CD4-positive, CD25-positive, alpha-beta regulatory T cell (primary cell): ENCODE data around the gene IGSF5. TPM values are rescaled to one million over a fixed set of nuclear protein-coding genes. Genes with fewer than 3 reads are reported as not detected.

Experiments used
- ATAC-seq, 2 donors: fragments of 150-1000 bp; cut with Tn5 transposase; one replicate each; pipeline ENCODE4 v1.10.0; 2021; ENCODE audit warnings: low read depth in 2 of 2, moderate number of reproducible peaks in 2 of 2, moderate library complexity in 1 of 2
- DNase-seq, 3 donors: peaks; one replicate each; pipeline versions ENCODE4 v3.0.0 to v3.0.0-alpha.2; 2012 to 2022; ENCODE audit warnings: mixed read lengths in 1 of 3
- H3K27ac ChIP-seq: one replicate; pipeline ENCODE4 v1.7.0; 2013; ENCODE audit warnings: mild to moderate bottlenecking, low read length; ENCODE audit not compliant: insufficient read depth, poor library complexity, severe bottlenecking
- H3K27me3 ChIP-seq: one replicate; pipeline ENCODE4 v1.7.0; 2013; ENCODE audit warnings: low read length; ENCODE audit not compliant: control insufficient read depth, insufficient read depth
- H3K36me3 ChIP-seq: one replicate; pipeline ENCODE4 v1.7.0; 2013; ENCODE audit warnings: mild to moderate bottlenecking, low read length, moderate library complexity; ENCODE audit not compliant: control insufficient read depth, insufficient read depth
- H3K4me1 ChIP-seq: 2 replicates; pipeline ENCODE4 v1.7.0; 2013; ENCODE audit warnings: mild to moderate bottlenecking, low read length; ENCODE audit not compliant: insufficient read depth, control insufficient read depth, poor library complexity, severe bottlenecking
- H3K4me3 ChIP-seq: one replicate; pipeline ENCODE4 v1.7.0; 2013; ENCODE audit warnings: low read depth, mild to moderate bottlenecking, low read length, moderate library complexity
- H3K9me3 ChIP-seq, 2 experiments: 1 replicate in 1 of 2; 2 replicates in 1 of 2; pipeline ENCODE4 v1.7.0; 2013; ENCODE audit warnings: low read length in 2 of 2, mild to moderate bottlenecking in 1 of 2, moderate library complexity in 1 of 2; ENCODE audit not compliant: control insufficient read depth in 2 of 2
- H3K27ac Mint-ChIP-seq, 3 donors: one replicate each; pipeline ENCODE4 v1.8.0; 2020 to 2022; ENCODE audit warnings: mild to moderate bottlenecking in 3 of 3, mixed read lengths in 3 of 3, moderate library complexity in 2 of 3
- H3K27me3 Mint-ChIP-seq: one replicate; pipeline ENCODE4 v1.8.0; 2022; ENCODE audit warnings: mild to moderate bottlenecking, mixed read lengths
- H3K36me3 Mint-ChIP-seq: one replicate; pipeline ENCODE4 v1.8.0; 2020; ENCODE audit warnings: mixed read lengths
- H3K4me1 Mint-ChIP-seq, 4 donors: one replicate each; pipeline ENCODE4 v1.8.0; 2020 to 2022; ENCODE audit warnings: mixed read lengths in 4 of 4, mild to moderate bottlenecking in 1 of 4
- H3K4me3 Mint-ChIP-seq, 4 donors: one replicate each; pipeline ENCODE4 v1.8.0; 2020 to 2022; ENCODE audit warnings: mild to moderate bottlenecking in 4 of 4, mixed read lengths in 4 of 4, moderate library complexity in 3 of 4
- H3K9me3 Mint-ChIP-seq, 7 donors: one replicate each; pipeline ENCODE4 v1.8.0; 2020 to 2022; ENCODE audit warnings: mixed read lengths in 7 of 7, mild to moderate bottlenecking in 3 of 7, moderate library complexity in 2 of 7
- polyA plus RNA-seq, 4 donors: library from polyadenylated mRNA; unstranded; fragments of 300-500 nt; fragmentation: Illumina TruSeq; gene quantifications; one replicate each; pipeline ENCODE4 v1.2.3, GENCODE V29; 2021
- total RNA-seq: library from RNA; stranded (reverse); gene quantifications from one replicate; pipeline ENCODE4 v1.2.3, GENCODE V29; 2022

Gene IGSF5
- total and polyA plus RNA-seq, 5 donors from 2014 or later = not detected

DNA sequence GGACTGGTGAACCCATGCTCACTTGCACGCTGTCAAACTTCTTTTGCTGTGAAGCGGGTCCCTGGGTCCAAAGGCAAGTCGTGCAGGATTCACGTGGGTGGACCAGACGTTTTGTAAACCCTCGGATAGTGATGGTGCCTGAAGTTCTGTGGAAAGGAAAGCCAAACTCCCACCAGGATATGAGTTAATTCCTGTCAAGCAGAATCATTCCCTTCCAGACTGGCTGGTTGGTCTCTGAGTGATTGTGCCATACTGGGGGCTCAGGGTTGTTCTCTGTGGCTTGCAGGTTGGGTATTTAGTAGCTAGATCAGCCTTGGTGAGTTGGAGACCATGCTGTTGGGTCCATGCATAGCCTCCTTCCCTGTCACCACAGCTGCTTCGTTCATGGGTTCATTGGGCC is 32.7 kb upstream of the IGSF5 start:
- Histone ChIP-seq H3K4me3 (no peak overlapping the region), H3K27ac (no peak overlapping the region), H3K4me1 (no peaks in the 10 kb centered on the region), H3K36me3 (no peaks in the 10 kb centered on the region), H3K9me3 (no peaks in the 10 kb centered on the region), H3K27me3 (no peaks in the 10 kb centered on the region)
- peaks cover 4% of the 10 kb centered on the region for H3K27me3 Mint-ChIP-seq
- ATAC-seq = no peak
- no peaks in the 10 kb centered on the region for H3K36me3 Mint-ChIP-seq
- H3K9me3 Mint-ChIP-seq = peaks cover 0 to 4% (median 0%) of the 10 kb centered on the region in 7 donors
- no peaks in the 10 kb centered on the region for H3K4me1 Mint-ChIP-seq
- no peak for DNase-seq
- H3K27ac Mint-ChIP-seq = no peak overlapping the region
- H3K4me3 Mint-ChIP-seq = no peak overlapping the region

GRCh38 chr21:39712976-39713375 is 32.0 kb upstream of the IGSF5 start:
- peaks cover 0 to 4% (median 0%) of the 10 kb centered on the region in 7 donors for H3K9me3 Mint-ChIP-seq
- peaks cover 4% of the 10 kb centered on the region for H3K27me3 Mint-ChIP-seq
- no peaks in the 10 kb centered on the region for H3K4me1 Mint-ChIP-seq
- H3K27ac Mint-ChIP-seq = no peak overlapping the region
- no peaks in the 10 kb centered on the region for H3K4me1 ChIP-seq
- H3K27ac ChIP-seq = no peak overlapping the region
- H3K4me3 Mint-ChIP-seq = no peak overlapping the region
- DNase-seq (no peak), ATAC-seq (no peak)
- no peaks in the 10 kb centered on the region for H3K36me3 ChIP-seq
- no peaks in the 10 kb centered on the region for H3K27me3 ChIP-seq
- no peaks in the 10 kb centered on the region for H3K36me3 Mint-ChIP-seq
- H3K9me3 ChIP-seq = no peaks in the 10 kb centered on the region
- H3K4me3 ChIP-seq = no peak overlapping the region

GRCh38 chr21:39713905-39714304 is 31.1 kb upstream of the IGSF5 start:
- no peaks in the 10 kb centered on the region for H3K27me3 ChIP-seq
- Mint-ChIP-seq H3K27ac (no peak overlapping the region), H3K4me1 (no peaks in the 10 kb centered on the region), H3K27me3 (peaks cover 4% of the 10 kb centered on the region), H3K36me3 (no peaks in the 10 kb centered on the region), H3K9me3 (peaks cover 0 to 2% (median 0%) of the 10 kb centered on the region in 7 donors), H3K4me3 (no peak overlapping the region)
- no peaks in the 10 kb centered on the region for H3K4me1 ChIP-seq
- no peak overlapping the region for H3K27ac ChIP-seq
- DNase-seq = no peak
- ATAC-seq = no peak
- H3K9me3 ChIP-seq = no peaks in the 10 kb centered on the region
- H3K4me3 ChIP-seq = no peak overlapping the region
- no peaks in the 10 kb centered on the region for H3K36me3 ChIP-seq

DNA sequence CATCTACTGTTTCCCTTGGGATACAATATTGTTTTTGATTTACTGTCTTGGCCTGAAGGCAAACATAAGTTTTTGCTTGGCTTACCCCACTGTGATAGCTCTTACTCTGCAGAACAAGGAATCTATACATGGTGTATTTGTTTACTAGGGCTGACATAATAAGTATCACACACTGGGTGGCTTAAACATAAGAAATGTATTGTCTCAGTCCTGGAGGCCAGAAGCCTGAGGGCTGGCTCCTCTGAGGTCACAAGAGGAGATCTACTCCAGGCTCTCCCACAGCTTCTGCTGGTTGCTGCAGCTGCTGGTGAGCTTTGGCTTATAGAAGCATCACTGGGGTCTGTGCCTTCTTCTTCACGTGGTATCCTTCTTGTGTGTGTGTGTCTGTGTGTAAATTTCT is 30.7 kb upstream of the IGSF5 start:
- ATAC-seq = no peak
- Histone ChIP-seq H3K9me3 (no peaks in the 10 kb centered on the region), H3K4me3 (no peak overlapping the region), H3K27ac (no peak overlapping the region), H3K4me1 (no peaks in the 10 kb centered on the region), H3K36me3 (no peaks in the 10 kb centered on the region), H3K27me3 (no peaks in the 10 kb centered on the region)
- H3K36me3 Mint-ChIP-seq = no peaks in the 10 kb centered on the region
- DNase-seq = no peak
- no peak overlapping the region for H3K4me3 Mint-ChIP-seq
- H3K9me3 Mint-ChIP-seq = peaks cover 0 to 2% (median 0%) of the 10 kb centered on the region in 7 donors
- H3K27ac Mint-ChIP-seq = no peak overlapping the region
- H3K4me1 Mint-ChIP-seq = no peaks in the 10 kb centered on the region
- H3K27me3 Mint-ChIP-seq = peaks cover 4% of the 10 kb centered on the region

DNA sequence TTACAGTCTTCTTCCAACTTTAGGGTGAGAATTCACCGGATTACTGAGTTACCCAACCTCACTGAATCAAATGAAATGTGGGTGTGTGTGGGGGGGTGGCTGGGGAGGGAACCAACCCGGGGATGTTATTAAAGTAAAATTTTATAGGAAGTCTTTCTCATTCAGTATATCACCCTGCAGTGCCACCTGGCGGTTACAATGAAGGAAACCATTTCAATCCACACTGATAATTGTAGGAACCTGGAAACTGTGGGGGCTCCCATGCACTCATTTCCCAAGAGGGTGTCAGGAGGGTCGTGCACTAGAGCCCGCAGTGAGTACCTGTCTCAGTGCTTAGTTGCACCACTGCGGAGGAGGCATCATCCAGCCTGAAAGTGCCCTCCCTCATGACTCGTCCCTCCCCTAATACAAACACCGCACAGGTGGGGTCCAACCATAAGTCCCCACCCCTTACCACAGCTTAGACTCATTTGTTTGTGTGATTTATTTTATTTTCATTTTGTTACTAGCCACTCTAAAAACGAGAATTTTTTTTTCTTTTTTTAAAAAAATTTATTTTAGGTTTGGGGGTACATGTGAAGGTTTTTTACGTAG is 29.1 kb upstream of the IGSF5 start:
- H3K36me3 Mint-ChIP-seq = no peaks in the 10 kb centered on the region
- Histone ChIP-seq H3K4me3 (no peak overlapping the region), H3K27ac (no peak overlapping the region), H3K27me3 (no peaks in the 10 kb centered on the region), H3K9me3 (no peaks in the 10 kb centered on the region), H3K36me3 (no peaks in the 10 kb centered on the region), H3K4me1 (no peaks in the 10 kb centered on the region)
- H3K27ac Mint-ChIP-seq = no peak overlapping the region
- peaks cover 0 to 2% (median 0%) of the 10 kb centered on the region in 7 donors for H3K9me3 Mint-ChIP-seq
- no peak for ATAC-seq
- no peak overlapping the region for H3K4me3 Mint-ChIP-seq
- H3K27me3 Mint-ChIP-seq = no peaks in the 10 kb centered on the region
- H3K4me1 Mint-ChIP-seq = no peaks in the 10 kb centered on the region
- DNase-seq = peak in 1 of 3 donors; percentile 38

DNA sequence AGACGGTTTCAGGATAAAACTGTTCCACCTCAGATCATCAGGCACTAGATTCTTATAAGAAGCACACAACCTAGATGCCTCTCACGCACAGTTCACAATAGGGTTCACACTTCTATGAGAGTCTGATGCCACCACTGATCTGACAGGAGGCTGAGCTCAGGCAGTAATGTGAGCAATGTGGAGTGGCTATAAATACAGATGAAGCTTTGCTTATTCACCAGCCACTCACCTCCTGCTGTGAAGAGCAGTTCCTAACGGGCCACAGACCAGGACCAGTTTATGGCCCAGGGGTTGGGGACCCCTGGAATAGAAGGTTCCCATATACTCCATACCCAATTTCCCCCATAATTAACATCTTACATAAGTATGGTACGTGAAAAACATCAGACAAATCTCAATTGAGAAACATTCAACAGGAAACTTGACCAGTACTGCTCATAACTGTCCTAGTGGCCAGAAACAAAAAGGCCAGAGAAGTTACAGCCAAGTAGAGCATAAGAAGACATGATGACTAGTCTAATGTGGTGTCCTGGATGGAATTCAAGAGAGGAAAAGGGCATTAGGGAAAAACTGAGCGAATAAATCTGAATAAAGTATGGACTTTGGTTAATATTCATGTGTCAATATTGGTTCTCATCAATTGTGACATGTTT is 24.7 kb upstream of the IGSF5 start:
- H3K27ac Mint-ChIP-seq = no peak overlapping the region
- H3K9me3 ChIP-seq = no peaks in the 10 kb centered on the region
- no peak for ATAC-seq
- H3K4me1 Mint-ChIP-seq = no peaks in the 10 kb centered on the region
- no peaks in the 10 kb centered on the region for H3K36me3 ChIP-seq
- no peaks in the 10 kb centered on the region for H3K27me3 Mint-ChIP-seq
- H3K4me3 ChIP-seq = no peak overlapping the region
- no peak overlapping the region for H3K4me3 Mint-ChIP-seq
- DNase-seq = no peak
- H3K9me3 Mint-ChIP-seq = peaks cover 0 to 3% (median 0%) of the 10 kb centered on the region in 7 donors
- no peak overlapping the region for H3K27ac ChIP-seq
- no peaks in the 10 kb centered on the region for H3K4me1 ChIP-seq
- no peaks in the 10 kb centered on the region for H3K27me3 ChIP-seq
- no peaks in the 10 kb centered on the region for H3K36me3 Mint-ChIP-seq

DNA sequence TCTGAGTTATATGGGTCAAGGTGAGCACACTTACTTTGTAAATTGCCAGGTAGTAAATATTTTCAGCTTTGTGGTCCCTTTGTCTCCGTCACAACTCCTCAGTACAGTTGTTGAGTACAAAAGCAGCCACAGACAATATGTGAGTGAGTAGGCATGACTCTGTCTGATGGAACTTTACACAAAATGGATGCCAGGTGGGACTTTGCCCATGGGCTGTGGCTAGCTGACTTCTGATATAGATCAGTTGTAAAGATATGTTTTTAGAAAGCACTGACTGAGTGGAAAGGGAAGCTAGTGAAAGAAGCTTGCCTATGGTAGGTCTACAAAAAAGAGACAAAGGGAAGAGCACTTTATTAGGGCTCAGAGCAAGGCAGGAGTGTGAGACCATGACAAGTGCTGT is 23.1 kb upstream of the IGSF5 start:
- no peak overlapping the region for H3K4me3 Mint-ChIP-seq
- no peak overlapping the region for H3K27ac Mint-ChIP-seq
- H3K27ac ChIP-seq = no peak overlapping the region
- no peaks in the 10 kb centered on the region for H3K4me1 ChIP-seq
- H3K4me3 ChIP-seq = no peak overlapping the region
- H3K9me3 ChIP-seq = no peaks in the 10 kb centered on the region
- DNase-seq (no peak), ATAC-seq (no peak)
- no peaks in the 10 kb centered on the region for H3K4me1 Mint-ChIP-seq
- no peaks in the 10 kb centered on the region for H3K36me3 Mint-ChIP-seq
- H3K27me3 ChIP-seq = no peaks in the 10 kb centered on the region
- H3K9me3 Mint-ChIP-seq = peaks cover 0 to 3% (median 0%) of the 10 kb centered on the region in 7 donors
- H3K27me3 Mint-ChIP-seq = no peaks in the 10 kb centered on the region
- H3K36me3 ChIP-seq = no peaks in the 10 kb centered on the region

DNA sequence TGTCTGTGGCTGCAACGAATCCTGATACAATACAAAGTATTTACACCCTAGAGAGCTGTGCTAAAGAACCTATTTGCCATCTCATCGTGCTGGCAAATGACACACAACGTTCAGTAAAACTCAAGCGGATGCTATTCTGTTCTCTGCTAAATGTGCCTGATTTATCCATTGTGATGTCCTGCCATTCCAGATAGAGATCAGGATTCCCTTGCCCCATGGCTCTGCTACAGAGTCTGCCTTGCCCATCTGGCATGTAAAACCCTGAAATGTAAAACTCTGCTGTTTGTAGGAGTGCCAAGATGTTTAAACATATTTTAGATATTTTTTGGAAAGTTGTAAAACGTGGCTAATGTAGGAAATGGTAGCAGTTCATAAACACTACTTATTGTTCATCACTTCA is 20.0 kb upstream of the IGSF5 start:
- H3K4me3 ChIP-seq = no peak overlapping the region
- Mint-ChIP-seq H3K36me3 (no peaks in the 10 kb centered on the region), H3K9me3 (peaks cover 0 to 6% (median 0%) of the 10 kb centered on the region in 7 donors), H3K27me3 (no peaks in the 10 kb centered on the region), H3K4me3 (no peak overlapping the region), H3K27ac (no peak overlapping the region), H3K4me1 (no peaks in the 10 kb centered on the region)
- DNase-seq = no peak
- no peaks in the 10 kb centered on the region for H3K4me1 ChIP-seq
- no peaks in the 10 kb centered on the region for H3K36me3 ChIP-seq
- H3K27ac ChIP-seq = no peak overlapping the region
- no peaks in the 10 kb centered on the region for H3K27me3 ChIP-seq
- H3K9me3 ChIP-seq = no peaks in the 10 kb centered on the region
- no peak for ATAC-seq
